GM19238 (cell line): Measurements from ENCODE around the gene LINGO1.

Experiments used
- DNase-seq: peaks from one replicate; pipeline ENCODE4 v3.0.0; 2011; ENCODE audit warnings: low spot score; ENCODE audit not compliant: insufficient read length

Gene LINGO1

DNA sequence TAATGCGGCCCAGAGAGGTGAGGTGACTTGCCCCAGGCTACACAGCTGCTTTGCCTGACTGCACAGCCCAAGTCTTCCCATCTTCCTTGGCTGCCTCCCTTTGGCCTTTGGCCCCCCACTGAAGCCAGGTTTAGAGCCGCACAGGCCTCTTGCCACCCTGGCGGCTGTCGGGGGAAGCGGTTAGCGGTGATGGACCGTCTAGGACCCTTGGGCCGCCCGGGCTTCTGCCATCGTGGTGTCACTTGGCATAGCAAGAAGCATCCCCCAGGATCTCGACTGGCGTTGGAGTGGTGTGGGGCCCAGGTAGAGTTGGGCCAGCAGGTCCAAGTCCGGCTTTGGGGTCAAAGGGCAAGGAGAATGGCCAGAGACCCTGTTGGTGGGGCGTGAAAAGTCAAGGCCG is 61.0 kb downstream of the LINGO1 start:
- DNase-seq, result no peak

DNA sequence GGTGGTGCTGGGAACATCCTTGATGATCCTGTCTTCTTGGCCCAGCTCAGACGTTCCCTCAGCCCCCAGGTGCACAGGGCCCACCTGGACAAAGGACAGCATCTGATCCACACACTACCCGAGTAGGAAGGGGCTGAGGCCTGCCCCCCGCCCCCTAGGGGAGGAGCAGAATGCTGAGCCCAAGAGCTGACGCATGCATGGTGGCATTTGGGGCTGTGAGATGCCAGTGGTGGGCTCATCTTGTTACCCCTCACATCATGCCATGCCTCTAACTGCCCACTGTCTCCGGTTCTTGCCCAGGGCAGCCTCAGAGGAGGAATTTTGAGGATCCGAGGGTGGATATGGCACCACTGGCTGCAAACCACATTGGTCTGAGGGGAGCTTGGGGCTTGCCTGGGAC is 61.5 kb downstream of the LINGO1 start:
- no peak for DNase-seq

DNA sequence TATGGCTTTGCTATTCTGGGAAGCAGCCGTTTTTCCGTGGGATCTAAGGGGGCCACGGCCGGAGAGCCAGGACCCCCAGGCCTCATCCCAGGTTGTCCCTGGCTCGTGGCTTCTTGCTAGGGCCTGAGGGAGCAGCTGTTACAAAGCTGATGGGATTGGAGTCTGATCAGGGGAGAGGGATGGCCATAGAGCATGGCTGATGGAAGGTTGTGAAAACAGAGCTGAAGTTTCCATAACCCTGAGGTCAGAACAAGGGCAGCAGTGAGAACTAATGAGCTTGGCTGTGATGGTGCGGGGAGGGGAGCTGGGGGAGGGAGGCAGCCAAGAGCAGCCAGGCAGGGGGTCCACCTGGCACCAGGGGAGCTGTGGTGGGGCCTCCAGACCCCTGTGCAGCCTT is 63.0 kb downstream of the LINGO1 start:
- no peak for DNase-seq

DNA sequence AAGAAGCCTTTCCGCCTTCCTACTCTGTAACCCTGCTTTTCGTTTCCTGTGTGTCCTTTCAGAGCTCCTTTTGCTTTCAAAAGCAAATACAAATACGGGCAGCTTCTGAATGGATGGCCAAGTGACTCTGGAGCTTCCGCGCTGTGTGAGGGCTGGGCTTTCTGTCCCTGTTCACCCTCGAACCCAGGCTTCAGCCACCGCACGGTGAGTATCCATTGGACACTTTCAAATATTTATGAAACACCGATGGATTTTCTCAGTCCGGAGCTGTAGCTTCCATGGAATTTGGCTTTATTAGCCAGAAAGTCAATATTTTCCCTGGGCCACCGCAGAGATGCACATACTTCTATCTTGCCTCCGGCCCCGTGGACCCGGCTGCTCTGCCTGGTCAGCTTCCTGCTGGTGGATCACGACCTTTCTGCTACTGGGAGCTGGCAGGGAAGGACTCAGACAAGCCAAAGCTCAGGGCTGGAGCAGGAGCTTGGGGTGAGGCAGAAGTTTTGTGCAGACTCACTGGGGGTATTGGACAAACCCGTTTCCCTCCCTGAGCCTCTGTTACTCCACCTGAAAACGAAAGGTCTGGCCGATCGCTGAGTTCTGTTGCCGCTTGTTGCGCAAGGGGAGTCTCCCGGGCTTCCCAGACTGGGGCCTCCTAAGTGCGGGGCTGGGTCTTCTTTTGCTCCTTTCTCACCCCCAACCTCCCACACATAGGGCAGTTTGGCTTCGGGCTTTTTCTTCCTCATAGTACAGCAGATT is 63.6 kb downstream of the LINGO1 start:
- no peak for DNase-seq

DNA sequence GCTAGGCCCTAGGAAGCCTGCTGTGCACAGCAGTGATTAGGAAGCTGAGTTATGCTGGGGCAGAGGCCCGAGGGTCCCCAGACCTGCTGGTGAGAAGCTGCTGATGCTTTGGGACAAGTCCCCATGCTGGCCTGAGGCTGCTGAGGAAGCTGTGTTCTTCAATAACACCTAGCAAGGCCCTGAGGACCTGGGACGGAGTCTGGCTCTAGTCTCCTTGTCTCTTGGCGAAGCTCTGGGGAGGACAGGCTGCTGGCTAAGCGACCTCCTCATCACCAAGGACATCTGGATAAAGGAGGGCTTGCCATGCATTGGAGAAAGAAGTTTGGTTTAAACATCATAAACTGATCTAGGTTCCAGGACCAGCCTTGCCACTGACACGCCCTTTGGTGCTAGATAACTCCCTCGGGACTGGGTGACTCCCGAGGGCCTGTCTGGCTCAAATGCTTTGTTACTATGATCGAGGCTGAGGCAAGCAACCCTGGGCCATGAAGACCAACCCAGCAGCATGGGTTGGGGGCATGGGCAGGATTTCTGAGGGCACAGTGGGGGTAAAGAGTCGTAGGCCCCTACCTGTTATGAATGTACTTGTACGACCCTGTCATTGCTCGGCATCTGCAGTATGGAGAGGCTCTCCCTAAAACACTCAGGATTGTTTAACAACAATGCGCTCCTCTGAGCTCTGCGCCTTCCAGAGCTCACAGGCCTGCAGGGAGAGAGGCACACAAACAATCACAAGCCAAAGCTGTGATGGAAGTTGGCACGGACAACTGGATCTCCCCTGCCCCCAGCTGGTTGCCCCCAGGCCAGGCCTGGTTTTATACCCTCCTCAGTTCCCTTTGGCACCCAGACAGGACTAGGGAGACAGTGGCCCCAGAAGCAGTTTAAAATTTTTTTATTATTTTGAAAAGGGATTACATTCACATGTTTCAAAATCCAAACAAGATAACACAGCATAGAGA is 64.4 kb downstream of the LINGO1 start:
- DNase-seq, result no peak

DNA sequence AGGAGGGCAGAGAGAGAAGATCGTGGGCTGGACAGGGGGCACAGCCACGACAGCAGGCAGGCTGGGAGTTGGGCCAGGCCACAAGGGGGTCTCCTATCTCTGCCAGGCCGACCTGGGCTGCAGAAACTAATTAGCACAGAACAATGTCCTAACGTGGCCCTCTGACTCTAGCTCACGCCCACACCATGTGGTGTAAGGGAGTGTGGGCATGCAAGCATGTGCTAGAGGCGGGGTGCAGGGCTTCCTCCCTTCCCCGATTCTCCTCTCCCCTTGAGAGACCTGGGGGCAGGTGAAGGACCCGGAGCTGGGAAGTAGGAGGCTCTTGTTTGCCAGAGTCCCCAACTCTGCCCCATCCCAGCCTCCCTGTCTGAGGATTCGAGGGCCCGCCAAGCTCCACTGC is 65.5 kb downstream of the LINGO1 start:
- DNase-seq, result no peak

DNA sequence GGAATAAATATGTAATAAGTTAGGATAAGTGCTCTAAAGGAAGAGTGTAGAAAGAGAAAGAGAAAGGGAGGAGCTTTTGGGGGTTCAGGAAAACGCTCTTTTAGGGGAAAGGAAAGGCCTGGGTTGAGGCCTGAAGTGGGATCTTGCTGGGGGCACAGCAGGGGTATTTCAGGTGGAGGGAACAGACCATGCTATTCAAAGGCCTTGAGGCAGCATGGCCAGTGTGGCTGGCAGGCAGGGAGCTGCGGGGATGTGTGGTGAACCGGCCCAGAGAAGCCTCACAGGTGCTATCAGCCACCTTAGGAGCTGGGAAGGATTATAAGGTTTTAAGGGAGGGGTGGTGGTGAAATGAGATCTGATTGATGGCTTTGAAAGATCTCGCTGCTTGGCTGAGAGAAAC is 66.6 kb downstream of the LINGO1 start:
- no peak for DNase-seq

DNA sequence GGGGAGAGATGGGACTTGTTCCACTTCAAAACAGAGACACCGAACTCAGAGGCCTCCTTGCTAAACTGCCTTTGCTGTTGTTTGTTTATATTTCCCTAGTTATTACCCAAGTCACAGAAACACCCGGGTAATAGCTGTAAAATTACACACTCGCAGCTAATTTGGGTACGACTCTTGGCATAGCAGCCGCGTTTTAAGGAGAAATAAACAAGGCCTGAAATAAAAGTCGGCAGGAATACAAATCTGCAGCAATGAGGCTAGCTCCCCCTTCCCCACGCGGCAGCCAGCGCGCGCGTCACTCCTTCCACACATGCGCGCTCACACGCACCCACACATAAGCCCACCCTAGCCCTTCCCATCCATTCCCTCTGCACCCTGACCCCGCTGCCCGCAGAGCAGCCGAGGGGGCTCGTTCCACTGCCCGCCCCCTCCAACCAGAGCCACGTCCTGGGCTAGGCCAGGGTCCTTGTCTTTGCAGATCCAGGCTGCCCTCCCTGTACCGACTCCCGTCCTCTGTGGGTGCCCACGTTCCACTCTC is 67.3 kb downstream of the LINGO1 start:
- no peak for DNase-seq

DNA sequence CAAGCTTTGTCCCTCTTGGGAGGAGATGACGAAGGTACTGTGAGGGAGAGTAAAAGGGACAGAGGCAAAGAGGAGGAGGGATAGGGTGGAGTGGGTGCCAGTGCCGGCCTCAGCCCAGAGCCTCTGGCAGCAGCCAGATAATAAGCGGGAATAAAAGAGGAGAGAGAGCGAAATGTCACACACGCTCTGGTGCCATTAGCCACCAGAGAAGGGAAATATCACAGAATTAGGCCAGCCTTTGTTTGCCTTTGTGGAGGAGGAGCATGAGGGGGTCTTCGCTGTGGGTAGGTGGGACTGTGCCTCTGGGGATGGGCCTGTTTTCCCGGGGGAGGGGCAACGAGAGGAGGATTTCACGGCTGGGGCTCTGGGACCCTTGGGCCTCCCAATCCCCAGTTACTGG is 67.8 kb downstream of the LINGO1 start:
- no peak for DNase-seq

DNA sequence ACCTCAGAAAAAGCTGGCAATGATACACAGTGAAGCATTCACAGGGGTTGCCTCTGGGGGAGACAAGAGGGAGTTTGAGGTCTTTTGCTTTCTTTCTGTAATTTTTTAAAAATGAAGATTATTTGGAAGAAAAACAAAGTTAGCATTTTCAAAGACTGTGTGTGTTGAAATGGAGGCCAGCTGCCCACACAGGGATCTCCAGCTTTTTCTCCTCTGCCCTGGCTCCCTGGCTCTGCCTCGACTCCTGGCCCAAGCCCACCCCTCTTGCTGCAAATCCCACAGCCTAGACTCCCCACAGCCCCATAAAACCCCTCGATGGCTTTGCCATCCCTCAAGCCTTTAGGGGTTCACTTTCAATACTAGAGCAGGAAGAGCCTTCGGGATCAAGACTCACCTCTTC is 68.4 kb downstream of the LINGO1 start:
- DNase-seq, result no peak

DNA sequence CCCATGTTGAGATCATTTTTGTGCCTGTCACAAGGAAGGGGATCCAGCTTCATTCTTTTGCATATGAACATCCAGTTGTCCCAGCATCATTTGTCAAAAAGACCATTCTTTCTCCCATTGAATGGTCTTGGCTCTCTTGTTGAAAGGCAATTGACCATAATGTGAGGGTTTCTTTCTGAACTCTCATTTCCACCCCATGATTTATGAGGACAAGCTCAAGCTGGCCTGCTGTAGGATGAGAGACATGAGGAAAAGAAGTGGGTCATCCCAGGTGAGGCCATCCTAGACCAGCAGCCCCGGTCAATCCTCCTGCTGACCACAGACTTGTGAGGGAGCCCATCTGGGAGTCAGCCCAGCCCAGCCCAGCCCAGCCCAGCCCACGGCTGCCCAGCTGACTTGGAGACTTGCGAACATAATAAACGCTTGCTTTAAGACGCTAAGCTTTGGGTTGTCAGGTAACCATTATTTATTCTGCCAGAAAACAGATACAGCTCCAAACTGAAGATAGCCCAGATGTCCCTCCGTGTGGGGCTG is 69.0 kb downstream of the LINGO1 start:
- DNase-seq, result no peak
